Measurements from ENCODE around the gene UMAD1.

The UMAD1 gene

DNA sequence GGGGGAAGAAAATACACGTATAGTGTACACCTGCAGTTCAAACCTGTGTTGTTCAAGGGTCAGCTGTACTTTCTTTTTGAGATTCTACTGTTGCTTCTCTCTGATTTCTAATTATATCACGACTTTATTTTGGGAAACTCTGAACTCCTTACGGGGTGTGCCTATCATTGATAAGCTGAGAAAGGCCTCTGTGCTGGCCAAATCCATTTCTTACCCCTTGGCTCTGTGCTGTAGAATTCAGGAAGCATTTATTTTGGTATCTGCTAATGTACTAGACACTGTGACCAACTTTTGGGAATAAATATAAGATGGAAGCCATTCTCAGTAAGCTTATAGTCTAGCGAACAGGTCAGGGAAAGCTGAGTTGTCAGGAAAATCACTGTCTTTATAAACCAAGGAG is 104.7 kb downstream of the UMAD1 start:
- no peaks in the 10 kb centered on the region for H4K20me1 ChIP-seq (ENCODE audit: insufficient read depth, low read length)
- H3K9ac ChIP-seq (ENCODE audit: low read depth, low read length): no peak overlapping the region
- H2AFZ ChIP-seq (ENCODE audit: low read depth, low read length): no peak overlapping the region
- H3K36me3 ChIP-seq (ENCODE audit: insufficient read depth, low read length): no peaks in the 10 kb centered on the region
- H3K9me3 ChIP-seq (ENCODE audit: insufficient read depth, low read length, severe bottlenecking): no peaks in the 10 kb centered on the region
- H3K27ac ChIP-seq (ENCODE audit: low read length): no peak overlapping the region
- TF ChIP-seq, protein P1, sequence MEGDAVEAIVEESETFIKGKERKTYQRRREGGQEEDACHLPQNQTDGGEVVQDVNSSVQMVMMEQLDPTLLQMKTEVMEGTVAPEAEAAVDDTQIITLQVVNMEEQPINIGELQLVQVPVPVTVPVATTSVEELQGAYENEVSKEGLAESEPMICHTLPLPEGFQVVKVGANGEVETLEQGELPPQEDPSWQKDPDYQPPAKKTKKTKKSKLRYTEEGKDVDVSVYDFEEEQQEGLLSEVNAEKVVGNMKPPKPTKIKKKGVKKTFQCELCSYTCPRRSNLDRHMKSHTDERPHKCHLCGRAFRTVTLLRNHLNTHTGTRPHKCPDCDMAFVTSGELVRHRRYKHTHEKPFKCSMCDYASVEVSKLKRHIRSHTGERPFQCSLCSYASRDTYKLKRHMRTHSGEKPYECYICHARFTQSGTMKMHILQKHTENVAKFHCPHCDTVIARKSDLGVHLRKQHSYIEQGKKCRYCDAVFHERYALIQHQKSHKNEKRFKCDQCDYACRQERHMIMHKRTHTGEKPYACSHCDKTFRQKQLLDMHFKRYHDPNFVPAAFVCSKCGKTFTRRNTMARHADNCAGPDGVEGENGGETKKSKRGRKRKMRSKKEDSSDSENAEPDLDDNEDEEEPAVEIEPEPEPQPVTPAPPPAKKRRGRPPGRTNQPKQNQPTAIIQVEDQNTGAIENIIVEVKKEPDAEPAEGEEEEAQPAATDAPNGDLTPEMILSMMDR (IDR thresholded peaks at IDR 0.05; ENCODE audit: borderline replicate concordance, extremely low read depth, low read length, poor library complexity, severe bottlenecking): no peak
- TF ChIP-seq EZH2 (IDR thresholded peaks at IDR 0.05; ENCODE audit: borderline replicate concordance, low read depth, low read length, severe bottlenecking): no peak
- no peak for DNase-seq
- no peaks in the 10 kb centered on the region for H3K27me3 ChIP-seq (ENCODE audit: insufficient read depth, low read length, poor library complexity)
- H3K4me3 ChIP-seq (ENCODE audit: low read depth in 1 of 2, low read length in 2 of 2): no peak overlapping the region
- H3K4me1 ChIP-seq (ENCODE audit: insufficient read depth, low read length): no peaks in the 10 kb centered on the region
- ATAC-seq (ENCODE audit: insufficient read depth, low read depth): no peak
- H3K4me2 ChIP-seq (ENCODE audit: insufficient read depth, low read length): no peak overlapping the region
- no peaks in the 10 kb centered on the region for H3K79me2 ChIP-seq (ENCODE audit: insufficient read depth, low read length)

DNA sequence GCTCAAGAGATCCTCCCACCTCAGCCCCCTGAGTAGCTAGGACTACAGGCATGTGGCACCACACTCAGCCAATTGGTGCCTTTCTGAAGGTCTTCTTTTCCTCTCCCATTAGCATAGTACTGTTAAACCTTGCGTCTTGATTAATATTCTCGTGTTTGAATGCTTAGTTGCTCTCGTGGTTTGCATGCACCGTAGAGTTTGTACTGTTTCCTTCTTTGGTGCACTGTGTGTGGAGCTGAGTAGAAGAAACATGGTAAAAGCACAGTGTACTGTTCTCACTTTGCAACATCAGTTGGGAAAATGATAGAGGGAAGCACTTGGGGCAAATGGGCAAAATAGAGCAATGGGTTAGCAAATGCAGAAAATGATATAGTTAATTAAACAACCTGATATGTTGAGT is 105.4 kb downstream of the UMAD1 start:
- no peak overlapping the region for H3K4me3 ChIP-seq (ENCODE audit: low read depth in 1 of 2, low read length in 2 of 2)
- ATAC-seq (ENCODE audit: insufficient read depth, low read depth) (no peak; the same call in 2 of the 3 replicates), DNase-seq (no peak)
- no peak for TF ChIP-seq EZH2 (IDR thresholded peaks at IDR 0.05; ENCODE audit: borderline replicate concordance, low read depth, low read length, severe bottlenecking)
- TF ChIP-seq, protein P1 (IDR thresholded peaks at IDR 0.05; ENCODE audit: borderline replicate concordance, extremely low read depth, low read length, poor library complexity, severe bottlenecking): no peak
- no peak overlapping the region for H2AFZ ChIP-seq (ENCODE audit: low read depth, low read length)
- H3K79me2 ChIP-seq (ENCODE audit: insufficient read depth, low read length): no peaks in the 10 kb centered on the region
- no peaks in the 10 kb centered on the region for H3K36me3 ChIP-seq (ENCODE audit: insufficient read depth, low read length)
- no peaks in the 10 kb centered on the region for H4K20me1 ChIP-seq (ENCODE audit: insufficient read depth, low read length)
- no peak overlapping the region for H3K9ac ChIP-seq (ENCODE audit: low read depth, low read length)
- H3K4me2 ChIP-seq (ENCODE audit: insufficient read depth, low read length): no peak overlapping the region
- no peak overlapping the region for H3K27ac ChIP-seq (ENCODE audit: low read length)
- no peaks in the 10 kb centered on the region for H3K4me1 ChIP-seq (ENCODE audit: insufficient read depth, low read length)
- no peaks in the 10 kb centered on the region for H3K27me3 ChIP-seq (ENCODE audit: insufficient read depth, low read length, poor library complexity)
- no peaks in the 10 kb centered on the region for H3K9me3 ChIP-seq (ENCODE audit: insufficient read depth, low read length, severe bottlenecking)

DNA sequence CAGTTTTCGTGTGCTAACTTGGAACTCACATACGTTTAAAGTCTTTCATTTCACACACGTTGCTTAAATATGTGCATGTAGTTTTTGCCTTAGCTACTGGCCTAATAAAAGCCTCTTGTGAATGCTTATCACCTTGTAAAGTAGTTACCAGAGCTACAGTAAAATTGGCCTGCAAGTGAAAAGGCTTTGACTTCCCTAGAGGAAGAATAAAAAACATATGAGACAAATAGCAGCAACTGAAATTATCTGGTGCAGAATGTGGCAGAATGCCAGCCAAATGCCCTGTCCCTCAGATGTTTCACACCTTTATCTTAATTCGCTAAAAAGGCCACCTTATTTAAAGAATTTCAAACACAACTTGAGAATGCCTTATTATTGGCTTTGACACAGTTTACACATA is 105.9 kb downstream of the UMAD1 start:
- Histone ChIP-seq H3K36me3 (ENCODE audit: insufficient read depth, low read length) (no peaks in the 10 kb centered on the region), H2AFZ (ENCODE audit: low read depth, low read length) (no peak overlapping the region), H3K4me3 (ENCODE audit: low read depth in 1 of 2, low read length in 2 of 2) (no peak overlapping the region), H3K4me1 (ENCODE audit: insufficient read depth, low read length) (no peaks in the 10 kb centered on the region), H3K79me2 (ENCODE audit: insufficient read depth, low read length) (no peaks in the 10 kb centered on the region), H3K27me3 (ENCODE audit: insufficient read depth, low read length, poor library complexity) (no peaks in the 10 kb centered on the region), H3K9ac (ENCODE audit: low read depth, low read length) (no peak overlapping the region), H4K20me1 (ENCODE audit: insufficient read depth, low read length) (no peaks in the 10 kb centered on the region), H3K4me2 (ENCODE audit: insufficient read depth, low read length) (no peak overlapping the region), H3K27ac (ENCODE audit: low read length) (no peak overlapping the region), H3K9me3 (ENCODE audit: insufficient read depth, low read length, severe bottlenecking) (no peaks in the 10 kb centered on the region)
- no peak for DNase-seq
- no peak for ATAC-seq (ENCODE audit: insufficient read depth, low read depth)
- TF ChIP-seq EZH2 (IDR thresholded peaks at IDR 0.05; ENCODE audit: borderline replicate concordance, low read depth, low read length, severe bottlenecking): no peak
- TF ChIP-seq, protein P1 (IDR thresholded peaks at IDR 0.05; ENCODE audit: borderline replicate concordance, extremely low read depth, low read length, poor library complexity, severe bottlenecking): no peak

All from DND-41 (cell line).